Measurements from ENCODE around the gene INPP5D. TPM values are rescaled to one million over a fixed set of nuclear protein-coding genes. Genes with fewer than 3 reads are reported as not detected.

INPP5D gene
- total RNA-seq, 1 donor from 2014 or later: 18.3 TPM

GRCh38 chr2:233039212-233039845 lies 20.8 kb upstream of the INPP5D start:
- no peaks in the 10 kb centered on the region for H3K9me3 Mint-ChIP-seq
- H3K27ac Mint-ChIP-seq: no peak overlapping the region

GRCh38 chr2:233039846-233040530 lies 20.2 kb upstream of the INPP5D start:
- no peak overlapping the region for H3K27ac Mint-ChIP-seq
- no peak overlapping the region for H3K4me3 Mint-ChIP-seq
- H3K36me3 Mint-ChIP-seq: no peaks in the 10 kb centered on the region
- no peak for TF ChIP-seq CTCF (conservative IDR thresholded peaks at IDR 0.05)
- peaks cover under 1% of the 10 kb centered on the region for H3K27me3 Mint-ChIP-seq
- H3K4me1 Mint-ChIP-seq (ENCODE audit: unreplicated experiment): no peaks in the 10 kb centered on the region
- no peaks in the 10 kb centered on the region for H3K9me3 Mint-ChIP-seq
- DNase-seq (ENCODE audit: extremely low spot score, unreplicated experiment): no peak

More at GRCh38 chr2:233039212-233039845, 20.8 kb upstream of the INPP5D start:
- Mint-ChIP-seq H3K27me3 (no peaks in the 10 kb centered on the region), H3K36me3 (no peaks in the 10 kb centered on the region), H3K4me1 (ENCODE audit: unreplicated experiment) (no peaks in the 10 kb centered on the region), H3K4me3 (no peak overlapping the region)
- TF ChIP-seq CTCF (conservative IDR thresholded peaks at IDR 0.05): no peak
- no peak for DNase-seq (ENCODE audit: extremely low spot score, unreplicated experiment)

GRCh38 chr2:233040571-233040970 lies 19.6 kb upstream of the INPP5D start:
- Mint-ChIP-seq H3K27me3 (peaks cover 3% of the 10 kb centered on the region), H3K4me3 (no peak overlapping the region), H3K4me1 (ENCODE audit: unreplicated experiment) (no peaks in the 10 kb centered on the region), H3K9me3 (no peaks in the 10 kb centered on the region), H3K36me3 (no peaks in the 10 kb centered on the region), H3K27ac (no peak overlapping the region)
- DNase-seq (ENCODE audit: extremely low spot score, unreplicated experiment): no peak
- no peak for TF ChIP-seq CTCF (conservative IDR thresholded peaks at IDR 0.05)

GRCh38 chr2:233041722-233042323 lies 18.3 kb upstream of the INPP5D start:
- no peaks in the 10 kb centered on the region for H3K36me3 Mint-ChIP-seq
- no peak overlapping the region for H3K27ac Mint-ChIP-seq
- TF ChIP-seq CTCF (conservative IDR thresholded peaks at IDR 0.05): no peak
- no peak overlapping the region for H3K4me3 Mint-ChIP-seq
- no peaks in the 10 kb centered on the region for H3K9me3 Mint-ChIP-seq
- DNase-seq (ENCODE audit: extremely low spot score, unreplicated experiment): no peak
- H3K27me3 Mint-ChIP-seq: peaks cover 3% of the 10 kb centered on the region
- no peaks in the 10 kb centered on the region for H3K4me1 Mint-ChIP-seq (ENCODE audit: unreplicated experiment)

GRCh38 chr2:233042549-233042948 lies 17.6 kb upstream of the INPP5D start:
- Mint-ChIP-seq H3K9me3 (peaks cover under 1% of the 10 kb centered on the region), H3K36me3 (no peaks in the 10 kb centered on the region), H3K27me3 (peaks cover 8% of the 10 kb centered on the region), H3K4me3 (no peak overlapping the region), H3K4me1 (ENCODE audit: unreplicated experiment) (peaks cover under 1% of the 10 kb centered on the region), H3K27ac (no peak overlapping the region)
- no peak for TF ChIP-seq CTCF (conservative IDR thresholded peaks at IDR 0.05)
- no peak for DNase-seq (ENCODE audit: extremely low spot score, unreplicated experiment)
